ENCODE data around the gene NXN.
A peak's percentile ranks its signal among the peaks of the same experiment; 100 is the strongest.
"Not testable (repeated sequence)": the region's sequence is repeated elsewhere in the genome, so short reads cannot be mapped to it uniquely, and the experiment has no call there.

NXN gene

GRCh38 chr17:751269-752001 lies 228.1 kb downstream of the NXN start:
- no peak for DNase-seq (ENCODE audit: low read depth)
- no peak for TF ChIP-seq CTCF (IDR thresholded peaks at IDR 0.05; ENCODE audit: control insufficient read depth, extremely low read depth, insufficient read depth)

GRCh38 chr17:750431-751037 lies 229.0 kb downstream of the NXN start:
- H3K4me3 ChIP-seq (ENCODE audit: low read depth, low read length): peak overlapping the region; percentile 86
- DNase-seq (ENCODE audit: low read depth): no peak
- TF ChIP-seq CTCF (IDR thresholded peaks at IDR 0.05; ENCODE audit: control insufficient read depth, extremely low read depth, insufficient read depth): no peak

More at GRCh38 chr17:751269-752001, 228.1 kb downstream of the NXN start:
- H3K4me3 ChIP-seq (ENCODE audit: low read depth, low read length): peak overlapping the region; percentile 86

GRCh38 chr17:749359-749758 lies 230.2 kb downstream of the NXN start:
- not testable (repeated sequence) for DNase-seq (ENCODE audit: low read depth); H3K4me3 ChIP-seq (ENCODE audit: low read depth, low read length)

Measured in LNCaP clone FGC (cell line).